ENCODE results near the gene MESD. TPM values are rescaled to one million over a fixed set of nuclear protein-coding genes. Genes with fewer than 3 reads are reported as not detected.

Gene MESD
- total and polyA plus RNA-seq, 2 donors = 17.7 to 24.8 TPM

DNA sequence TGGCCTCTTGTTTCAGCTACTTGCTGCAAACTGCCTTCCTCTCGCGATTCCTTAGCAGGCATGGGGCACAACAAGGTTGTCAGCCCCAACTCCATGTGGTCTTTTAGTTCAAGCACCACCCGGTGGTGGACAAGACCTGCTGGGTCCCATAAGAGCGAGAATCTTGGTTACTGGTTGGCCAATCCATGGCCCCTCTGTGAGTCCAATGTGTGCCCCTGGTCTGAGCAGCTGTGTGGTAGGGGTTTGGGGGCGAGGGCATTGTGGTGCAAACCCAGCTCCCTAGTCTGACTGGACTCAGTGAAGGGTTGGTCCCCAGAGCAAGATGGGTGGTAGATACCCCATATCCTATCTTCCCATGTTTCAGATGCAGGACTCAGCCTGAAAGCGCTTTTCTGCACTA lies 48.8 kb downstream of the MESD start:
- Histone ChIP-seq H3K4me3 (ENCODE audit: low read depth, low read length) (no peak overlapping the region), H3K36me3 (ENCODE audit: insufficient read depth) (no peaks in the 10 kb centered on the region), H3K27ac (ENCODE audit: low read depth) (no peak overlapping the region), H3K4me1 (ENCODE audit: insufficient read depth) (no peaks in the 10 kb centered on the region)
- 93% methylated on average over 6 of the region's 6 CpGs for WGBS
- no peak for DNase-seq (ENCODE audit: extremely low spot score)

- no peaks in the 10 kb centered on the region for H3K4me1 ChIP-seq (ENCODE audit: insufficient read depth)
- 94% methylated on average over 4 of the region's 4 CpGs for WGBS
- H3K27ac ChIP-seq (ENCODE audit: low read depth) = no peak overlapping the region
- no peak overlapping the region for H3K4me3 ChIP-seq (ENCODE audit: low read depth, low read length)
- no peaks in the 10 kb centered on the region for H3K36me3 ChIP-seq (ENCODE audit: insufficient read depth)
- DNase-seq (ENCODE audit: extremely low spot score) = no peak
Measured at GRCh38 chr15:80940331-80940730, 49.3 kb downstream of the MESD start.

DNA sequence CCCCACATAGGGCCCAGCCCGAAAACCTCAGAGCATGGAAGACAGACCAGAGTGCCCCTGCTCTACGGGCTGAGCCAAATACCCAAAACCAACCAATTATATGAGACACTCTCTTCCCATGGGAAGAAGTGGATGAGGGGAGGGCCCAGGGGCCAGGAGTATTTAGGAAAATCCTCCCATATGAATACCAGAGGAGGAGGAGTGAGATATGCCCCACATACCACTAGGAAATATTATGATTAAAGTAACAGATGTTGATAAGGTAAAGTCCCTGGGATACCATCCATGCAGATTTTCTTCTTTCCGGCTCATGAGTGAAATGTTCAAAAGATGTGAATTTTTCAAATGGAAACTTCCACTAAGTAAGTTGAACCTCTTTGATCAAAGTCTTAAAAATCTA lies 50.4 kb downstream of the MESD start:
- WGBS = 96% methylated on average over 3 of the region's 3 CpGs
- Histone ChIP-seq H3K4me3 (ENCODE audit: low read depth, low read length) (no peak overlapping the region), H3K27ac (ENCODE audit: low read depth) (no peak overlapping the region), H3K36me3 (ENCODE audit: insufficient read depth) (no peaks in the 10 kb centered on the region), H3K4me1 (ENCODE audit: insufficient read depth) (no peaks in the 10 kb centered on the region)
- no peak for DNase-seq (ENCODE audit: extremely low spot score)

DNA sequence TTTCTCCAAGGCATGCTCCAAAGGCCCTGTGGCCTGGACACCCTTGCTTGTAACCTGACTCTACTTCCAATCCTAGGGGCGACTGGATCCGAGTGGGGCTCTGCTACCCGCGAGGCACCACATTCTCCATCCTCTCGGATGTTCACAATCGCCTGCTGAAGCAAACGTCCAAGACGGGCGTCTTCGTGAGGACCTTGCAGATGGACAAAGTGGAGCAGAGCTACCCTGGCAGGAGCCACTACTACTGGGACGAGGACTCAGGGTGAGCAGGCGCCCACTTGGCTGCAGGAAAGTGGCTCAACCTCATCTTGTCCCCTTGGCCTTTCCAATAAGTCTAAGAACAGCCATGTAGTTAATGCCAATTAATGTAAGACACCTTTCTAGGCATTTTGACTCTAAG lies 51.9 kb downstream of the MESD start:
- 96% methylated on average over 12 of the region's 12 CpGs for WGBS
- DNase-seq (ENCODE audit: extremely low spot score) = no peak
- Histone ChIP-seq H3K4me3 (ENCODE audit: low read depth, low read length) (no peak overlapping the region), H3K36me3 (ENCODE audit: insufficient read depth) (no peaks in the 10 kb centered on the region), H3K27ac (ENCODE audit: low read depth) (no peak overlapping the region), H3K4me1 (ENCODE audit: insufficient read depth) (no peaks in the 10 kb centered on the region)

GRCh38 chr15:80936288-80937078 lies 53.1 kb downstream of the MESD start:
- DNase-seq (ENCODE audit: extremely low spot score) = no peak
- Histone ChIP-seq H3K4me3 (ENCODE audit: low read depth, low read length) (no peak overlapping the region), H3K27ac (ENCODE audit: low read depth) (no peak overlapping the region), H3K36me3 (ENCODE audit: insufficient read depth) (no peaks in the 10 kb centered on the region), H3K4me1 (ENCODE audit: insufficient read depth) (no peaks in the 10 kb centered on the region)
- 66% methylated on average over 16 of the region's 16 CpGs for whole genome bisulfite sequencing

GRCh38 chr15:80934761-80935221 lies 54.8 kb downstream of the MESD start:
- Histone ChIP-seq H3K36me3 (ENCODE audit: insufficient read depth) (no peaks in the 10 kb centered on the region), H3K4me3 (ENCODE audit: low read depth, low read length) (no peak overlapping the region), H3K4me1 (ENCODE audit: insufficient read depth) (no peaks in the 10 kb centered on the region), H3K27ac (ENCODE audit: low read depth) (no peak overlapping the region)
- no peak for DNase-seq (ENCODE audit: extremely low spot score)
- 64% methylated on average over 3 of the region's 3 CpGs for WGBS

GRCh38 chr15:80932989-80933388 lies 56.6 kb downstream of the MESD start:
- no peak for DNase-seq (ENCODE audit: extremely low spot score)
- no peak overlapping the region for H3K27ac ChIP-seq (ENCODE audit: low read depth)
- 27% methylated on average over 15 of the region's 15 CpGs for WGBS
- no peaks in the 10 kb centered on the region for H3K4me1 ChIP-seq (ENCODE audit: insufficient read depth)
- H3K4me3 ChIP-seq (ENCODE audit: low read depth, low read length) = no peak overlapping the region
- H3K36me3 ChIP-seq (ENCODE audit: insufficient read depth) = no peaks in the 10 kb centered on the region

DNA sequence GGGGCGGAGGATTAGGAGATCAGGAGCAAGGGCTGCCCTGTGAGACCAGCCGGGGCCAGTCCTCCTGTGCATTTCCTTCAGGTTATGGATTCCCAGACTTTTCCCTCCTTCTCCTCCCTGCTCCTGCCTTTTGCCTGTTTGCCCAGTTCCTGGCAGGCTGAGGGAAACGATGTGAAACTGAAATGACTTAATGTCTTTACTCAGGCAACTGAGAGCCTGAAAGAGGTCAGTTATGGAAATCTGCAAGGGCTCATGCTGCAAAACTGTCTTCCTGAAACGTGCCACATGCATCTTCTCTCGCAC lies 57.2 kb downstream of the MESD start:
- Histone ChIP-seq H3K27ac (ENCODE audit: low read depth) (no peak overlapping the region), H3K4me3 (ENCODE audit: low read depth, low read length) (no peak overlapping the region), H3K4me1 (ENCODE audit: insufficient read depth) (no peaks in the 10 kb centered on the region), H3K36me3 (ENCODE audit: insufficient read depth) (no peaks in the 10 kb centered on the region)
- no peak for DNase-seq (ENCODE audit: extremely low spot score)
- 36% methylated on average over 5 of the region's 5 CpGs for WGBS

GRCh38 chr15:80931721-80932512 lies 57.7 kb downstream of the MESD start:
- no peak overlapping the region for H3K4me3 ChIP-seq (ENCODE audit: low read depth, low read length)
- no peaks in the 10 kb centered on the region for H3K4me1 ChIP-seq (ENCODE audit: insufficient read depth)
- H3K36me3 ChIP-seq (ENCODE audit: insufficient read depth) = no peaks in the 10 kb centered on the region
- no peak overlapping the region for H3K27ac ChIP-seq (ENCODE audit: low read depth)
- WGBS = 86% methylated on average over 20 of the region's 20 CpGs
- DNase-seq (ENCODE audit: extremely low spot score) = no peak

DNA sequence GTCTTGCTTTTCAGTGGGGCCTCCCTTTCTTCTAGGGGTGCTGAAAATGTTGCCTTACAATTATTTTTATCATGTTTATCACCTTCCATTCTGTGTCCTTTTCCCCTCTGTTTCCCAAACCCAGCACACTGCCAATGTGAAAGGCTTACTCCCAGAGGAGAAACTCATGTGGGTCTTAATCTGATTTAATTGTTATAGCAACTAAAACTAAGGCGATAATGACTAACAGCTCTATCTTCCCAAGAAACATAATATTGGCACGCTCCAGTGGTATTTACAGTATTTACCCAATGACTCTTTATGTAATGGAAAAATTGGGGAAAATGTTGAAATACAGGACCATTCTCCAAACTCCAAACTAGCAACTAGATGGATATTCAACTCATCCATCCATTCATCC lies 58.4 kb downstream of the MESD start:
- Histone ChIP-seq H3K36me3 (ENCODE audit: insufficient read depth) (no peaks in the 10 kb centered on the region), H3K27ac (ENCODE audit: low read depth) (no peak overlapping the region), H3K4me1 (ENCODE audit: insufficient read depth) (no peaks in the 10 kb centered on the region), H3K4me3 (ENCODE audit: low read depth, low read length) (no peak overlapping the region)
- WGBS = 92% methylated on average over 2 of the region's 2 CpGs
- no peak for DNase-seq (ENCODE audit: extremely low spot score)

DNA sequence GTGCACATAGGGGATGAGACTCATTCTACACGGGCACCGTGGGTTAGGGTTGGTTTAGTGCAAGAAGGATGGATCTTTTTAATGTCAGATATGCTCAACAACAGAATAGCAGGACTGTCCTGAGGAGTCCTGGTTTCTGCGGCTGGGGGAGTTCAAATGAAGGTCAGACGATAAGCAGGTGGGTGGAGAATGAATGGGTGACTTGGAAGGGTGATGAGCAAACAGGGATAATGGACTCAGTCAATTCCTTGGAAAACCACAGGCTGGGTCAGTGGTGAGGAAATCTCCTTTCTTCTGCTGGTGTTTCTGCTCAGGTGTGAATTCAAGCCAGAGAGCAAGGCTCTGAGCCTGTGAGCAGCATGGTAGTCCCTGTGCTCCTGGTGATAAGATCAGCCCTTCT lies 59.9 kb downstream of the MESD start:
- no peak overlapping the region for H3K4me3 ChIP-seq (ENCODE audit: low read depth, low read length)
- DNase-seq (ENCODE audit: extremely low spot score) = no peak
- no peaks in the 10 kb centered on the region for H3K4me1 ChIP-seq (ENCODE audit: insufficient read depth)
- H3K36me3 ChIP-seq (ENCODE audit: insufficient read depth) = no peaks in the 10 kb centered on the region
- H3K27ac ChIP-seq (ENCODE audit: low read depth) = no peak overlapping the region
- whole genome bisulfite sequencing = 85% methylated on average over 4 of the region's 4 CpGs

GRCh38 chr15:80929225-80929624 lies 60.4 kb downstream of the MESD start:
- DNase-seq (ENCODE audit: extremely low spot score) = no peak
- 98% methylated on average over 4 of the region's 4 CpGs for WGBS
- H3K4me3 ChIP-seq (ENCODE audit: low read depth, low read length) = no peak overlapping the region
- no peak overlapping the region for H3K27ac ChIP-seq (ENCODE audit: low read depth)
- H3K36me3 ChIP-seq (ENCODE audit: insufficient read depth) = no peaks in the 10 kb centered on the region
- no peaks in the 10 kb centered on the region for H3K4me1 ChIP-seq (ENCODE audit: insufficient read depth)

DNA sequence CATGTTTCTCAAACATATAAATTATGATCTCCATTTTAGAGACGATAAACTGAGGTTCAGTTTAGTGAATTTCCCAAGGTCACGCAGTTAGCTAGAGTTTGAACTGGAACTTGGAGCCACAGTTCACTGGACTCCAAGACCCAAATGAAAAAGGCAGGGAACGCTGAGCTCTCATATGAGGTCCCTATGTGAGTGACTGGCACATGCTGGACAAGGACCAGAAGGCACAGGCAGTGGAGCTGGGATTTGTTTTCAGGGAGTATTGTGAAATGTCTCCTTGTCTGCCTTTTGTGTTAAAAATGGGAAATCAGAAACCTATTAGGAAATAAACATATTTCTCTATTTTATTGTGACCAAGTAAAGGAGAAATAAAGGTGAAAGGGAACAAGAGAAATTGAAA lies 63.5 kb downstream of the MESD start:
- no peak for DNase-seq (ENCODE audit: extremely low spot score)
- Histone ChIP-seq H3K4me3 (ENCODE audit: low read depth, low read length) (no peak overlapping the region), H3K4me1 (ENCODE audit: insufficient read depth) (no peaks in the 10 kb centered on the region), H3K36me3 (ENCODE audit: insufficient read depth) (no peaks in the 10 kb centered on the region), H3K27ac (ENCODE audit: low read depth) (no peak overlapping the region)
- WGBS = 94% methylated on average over 3 of the region's 3 CpGs

DNA sequence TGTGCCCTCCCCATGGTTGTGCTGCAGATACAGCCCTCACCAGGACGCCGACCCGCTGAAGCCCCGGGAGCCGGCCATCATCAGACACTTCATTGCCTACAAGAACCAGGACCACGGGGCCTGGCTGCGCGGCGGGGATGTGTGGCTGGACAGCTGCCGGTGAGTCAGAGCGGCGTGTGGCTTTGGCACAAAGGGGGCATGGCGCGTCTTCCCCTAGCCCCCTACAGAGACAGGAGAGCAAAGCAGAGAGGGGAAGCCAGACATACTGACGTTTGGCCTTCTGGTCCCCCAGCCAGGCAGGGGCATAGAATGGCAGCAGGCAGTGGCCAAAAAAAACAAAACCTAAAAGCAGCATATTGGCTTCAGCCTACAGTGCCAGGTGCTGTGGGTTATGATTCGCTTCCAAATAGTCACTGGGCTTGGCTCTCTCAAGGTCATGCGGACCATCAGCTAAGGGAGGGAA lies 64.0 kb downstream of the MESD start:
- no peak overlapping the region for H3K27ac ChIP-seq (ENCODE audit: low read depth)
- no peaks in the 10 kb centered on the region for H3K4me1 ChIP-seq (ENCODE audit: insufficient read depth)
- 96% methylated on average over 17 of the region's 17 CpGs for WGBS
- no peak for DNase-seq (ENCODE audit: extremely low spot score)
- no peak overlapping the region for H3K4me3 ChIP-seq (ENCODE audit: low read depth, low read length)
- H3K36me3 ChIP-seq (ENCODE audit: insufficient read depth) = no peaks in the 10 kb centered on the region

All from urinary bladder (tissue), 4 donors.